MCF 10A (cell line): ENCODE measurements around the gene SYT6. TPM values are rescaled to one million over a fixed set of nuclear protein-coding genes. Genes with fewer than 3 reads are reported as not detected.

ENCODE experiments used
- Bru-seq: library from RNA; stranded (reverse); fragments of 400-500 nt; gene quantifications from one replicate; lab custom pipeline; 2021; lab: Mats Ljungman, UMichigan
- BruChase-seq, 2 experiments: library from RNA; stranded (reverse); fragments of 400-500 nt; gene quantifications; one replicate each; lab custom pipeline; 2021; lab: Mats Ljungman, UMichigan
- BruUV-seq: library from RNA; stranded (reverse); fragments of 400-500 nt; replicated peaks from 2 replicates; lab custom pipeline; 2021; lab: Mats Ljungman, UMichigan
- CTCF ChIA-PET: fragments of 300-600 bp; sonication (Branson Sonifier 250); formaldehyde crosslinking; extraction: SDS; loops from one replicate; lab custom pipeline; 2021; ENCODE audit warnings: antibody characterized with exemption, inconsistent platforms; lab: Yijun Ruan, JAX
- POLR2A ChIA-PET: fragments of 300-600, 350-650 bp; sonication (Branson Sonifier 250); formaldehyde crosslinking; extraction: SDS; loops from one replicate; lab custom pipeline; 2020; ENCODE audit warnings: antibody characterized with exemption, inconsistent platforms; lab: Yijun Ruan, JAX
- DNase-seq: peaks from one replicate; pipeline ENCODE4 v3.0.0-alpha.2; 2018; ENCODE audit not compliant: unreplicated experiment
- H3K27ac Mint-ChIP-seq: one replicate; pipeline ENCODE4 v1.8.0; 2022; ENCODE audit warnings: mild to moderate bottlenecking, low read depth, mixed read lengths; ENCODE audit not compliant: unreplicated experiment
- H3K27me3 Mint-ChIP-seq: one replicate; pipeline ENCODE4 v1.8.0; 2022; ENCODE audit warnings: mixed read lengths; ENCODE audit not compliant: insufficient read depth, unreplicated experiment
- H3K36me3 Mint-ChIP-seq: one replicate; pipeline ENCODE4 v1.8.0; 2022; ENCODE audit warnings: mild to moderate bottlenecking, moderate library complexity, mixed read lengths; ENCODE audit not compliant: insufficient read depth, unreplicated experiment
- H3K4me1 Mint-ChIP-seq: one replicate; pipeline ENCODE4 v1.8.0; 2022; ENCODE audit warnings: mixed read lengths; ENCODE audit not compliant: insufficient read depth, unreplicated experiment
- H3K4me3 Mint-ChIP-seq: one replicate; pipeline ENCODE4 v1.8.0; 2022; ENCODE audit warnings: mild to moderate bottlenecking, moderate library complexity, mixed read lengths; ENCODE audit not compliant: unreplicated experiment
- H3K9me3 Mint-ChIP-seq: one replicate; pipeline ENCODE4 v1.8.0; 2022; ENCODE audit warnings: mixed read lengths; ENCODE audit not compliant: unreplicated experiment
- CTCF ChIP-seq: fragments of 200-600 bp; IDR thresholded peaks from one replicate; pipeline ENCODE4 v1.8.0; 2022; ENCODE audit warnings: antibody characterized with exemption, mild to moderate bottlenecking; ENCODE audit not compliant: unreplicated experiment
- intact Hi-C: fragments of 100-400 bp; cut with micrococcal nuclease; formaldehyde crosslinking; loops from 2 replicates; pipeline ENCODE4 v1.14.1; 2022
- long read RNA-seq: library from polyadenylated mRNA; stranded (forward); transcript quantifications from one replicate; pipeline ENCODE4 v2.0.0, GENCODE V29; 2022
- total RNA-seq: library from RNA; stranded (reverse); gene quantifications from 2 replicates; pipeline ENCODE4 v1.2.3, GENCODE V29; 2022

Gene SYT6
- total RNA-seq, result not detected in 2 replicates
- Bru-seq, nascent RNA, result not detected
- BruChase-seq, experiment 1, labeled RNA remaining after a 6-hour chase, result not detected
- BruChase-seq, experiment 2, labeled RNA remaining after a 2-hour chase, result not detected
- long read RNA-seq, result 0 reads

- intact Hi-C loops, result no loop called here
- Mint-ChIP-seq H3K4me1 (no peaks in the 10 kb centered on the region), H3K4me3 (no peak within 1 kb of the TSS), H3K27ac (no peak within 1 kb of the TSS), H3K9me3 (no peaks in the 10 kb centered on the region), H3K27me3 (peaks cover 88% of the 10 kb centered on the region), H3K36me3 (no peaks in the 10 kb centered on the region)
- no peak for DNase-seq
- ChIA-PET CTCF (interaction anchor here (0.6 to 0.7 kb wide), 3 partner anchors 21 to 135 kb away, joined by 3 to 5 read pairs (median 3); no protein-coding TSS in a partner anchor), POLR2A (no interaction called here)
- BruUV-seq, result no TSS peak
- no peak for TF ChIP-seq CTCF
These were observed at the start of gene SYT6 for GRCh38 chr1:114153261-114154145. Gene SYT6 (minus strand): TSS chr1:114153869. CDS start chr1:114153772, 97 bp downstream.

GRCh38 chr1:114201486-114201885 is 47.8 kb upstream of the SYT6 start:
- ChIA-PET CTCF (interaction anchor here (0.8 kb wide), 1 partner anchor 179 kb away, joined by 3 read pairs; no protein-coding TSS in a partner anchor), POLR2A (no interaction called here)
- no peak overlapping the region for H3K27ac Mint-ChIP-seq
- no peak overlapping the region for H3K4me3 Mint-ChIP-seq
- H3K9me3 Mint-ChIP-seq, result no peaks in the 10 kb centered on the region
- peaks cover 5% of the 10 kb centered on the region for H3K4me1 Mint-ChIP-seq
- intact Hi-C loops, result no loop called here
- TF ChIP-seq CTCF, result no peak
- no TSS peak for BruUV-seq
- DNase-seq, result no peak
- H3K36me3 Mint-ChIP-seq, result no peaks in the 10 kb centered on the region
- peaks cover 94% of the 10 kb centered on the region for H3K27me3 Mint-ChIP-seq

- peaks cover 100% of the 10 kb centered on the region for H3K27me3 Mint-ChIP-seq
- no peak for TF ChIP-seq CTCF
- peaks cover 6% of the 10 kb centered on the region for H3K36me3 Mint-ChIP-seq
- ChIA-PET POLR2A (interaction anchor here (0.6 kb wide), 1 partner anchor 106 kb away, joined by 3 read pairs; no protein-coding TSS in a partner anchor), CTCF (interaction anchor here (1.2 kb wide), 1 partner anchor 206 kb away, joined by 3 read pairs; no protein-coding TSS in a partner anchor)
- H3K27ac Mint-ChIP-seq, result no peak overlapping the region
- H3K4me3 Mint-ChIP-seq, result no peak overlapping the region
- intact Hi-C loops, result no loop called here
- peaks cover 9% of the 10 kb centered on the region for H3K9me3 Mint-ChIP-seq
- H3K4me1 Mint-ChIP-seq, result peaks cover 5% of the 10 kb centered on the region
- DNase-seq, result no peak
- BruUV-seq, result no TSS peak
These were observed 45.4 kb upstream of the SYT6 start for GRCh38 chr1:114199017-114199594.
